DOHH2 (cell line): ENCODE measurements around the gene TMEM79.

Source experiments
- EZH2phosphoT487 ChIP-seq: fragments of 200-600 bp; sonication (generic); IDR thresholded peaks from 2 replicates; pipeline ENCODE4 v1.6.1; 2017; ENCODE audit warnings: borderline replicate concordance, mild to moderate bottlenecking, antibody characterized with exemption, low read length, moderate library complexity, mixed read lengths
- TF ChIP-seq, protein P1 (sequence below): fragments of 200-600 bp; sonication (generic); IDR thresholded peaks from one replicate; pipeline ENCODE4 v1.5.1; 2014; ENCODE audit warnings: antibody characterized with exemption, mild to moderate bottlenecking, low read depth, low read length; ENCODE audit not compliant: poor library complexity, severe bottlenecking

DNA sequence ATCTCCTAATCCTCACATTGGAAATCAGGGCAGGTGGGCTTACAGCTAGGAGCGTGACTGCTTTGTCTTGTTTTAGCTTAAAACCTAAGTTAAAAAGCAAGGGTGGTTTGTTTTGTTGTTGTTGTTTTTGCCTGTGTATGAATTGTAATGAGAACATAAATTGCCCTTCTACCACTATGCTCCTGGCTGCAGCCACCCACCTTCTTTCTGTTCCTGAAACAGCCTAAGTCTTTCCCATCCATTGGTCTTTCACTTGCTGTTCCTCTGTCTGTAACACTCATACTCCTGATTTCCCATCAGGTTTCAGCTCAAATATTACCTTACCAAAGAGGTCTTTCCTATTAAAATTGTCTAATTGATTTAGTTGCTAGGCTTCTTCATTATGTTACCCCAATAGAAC, 604 bp upstream of the TMEM79 start:
- TF ChIP-seq, protein P1, sequence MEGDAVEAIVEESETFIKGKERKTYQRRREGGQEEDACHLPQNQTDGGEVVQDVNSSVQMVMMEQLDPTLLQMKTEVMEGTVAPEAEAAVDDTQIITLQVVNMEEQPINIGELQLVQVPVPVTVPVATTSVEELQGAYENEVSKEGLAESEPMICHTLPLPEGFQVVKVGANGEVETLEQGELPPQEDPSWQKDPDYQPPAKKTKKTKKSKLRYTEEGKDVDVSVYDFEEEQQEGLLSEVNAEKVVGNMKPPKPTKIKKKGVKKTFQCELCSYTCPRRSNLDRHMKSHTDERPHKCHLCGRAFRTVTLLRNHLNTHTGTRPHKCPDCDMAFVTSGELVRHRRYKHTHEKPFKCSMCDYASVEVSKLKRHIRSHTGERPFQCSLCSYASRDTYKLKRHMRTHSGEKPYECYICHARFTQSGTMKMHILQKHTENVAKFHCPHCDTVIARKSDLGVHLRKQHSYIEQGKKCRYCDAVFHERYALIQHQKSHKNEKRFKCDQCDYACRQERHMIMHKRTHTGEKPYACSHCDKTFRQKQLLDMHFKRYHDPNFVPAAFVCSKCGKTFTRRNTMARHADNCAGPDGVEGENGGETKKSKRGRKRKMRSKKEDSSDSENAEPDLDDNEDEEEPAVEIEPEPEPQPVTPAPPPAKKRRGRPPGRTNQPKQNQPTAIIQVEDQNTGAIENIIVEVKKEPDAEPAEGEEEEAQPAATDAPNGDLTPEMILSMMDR, result no peak
- no peak for TF ChIP-seq EZH2phosphoT487
